T-helper 1 cell treated with Interleukin-12 subunit alpha and Interleukin-12 subunit beta and Interleukin-4 antibody, amounts not matched to agents 30 μg/mL and 1 μg/mL, for 36 hours (primary cell): ENCODE measurements around the gene VWA1.
"Not testable (repeated sequence)": the region's sequence is repeated elsewhere in the genome, so short reads cannot be mapped to it uniquely, and the experiment has no call there.

Source experiments
- H3K27ac Mint-ChIP-seq: one replicate; pipeline ENCODE4 v1.8.0; 2021; ENCODE audit warnings: mild to moderate bottlenecking, mixed read lengths
- H3K27me3 Mint-ChIP-seq: one replicate; pipeline ENCODE4 v1.8.0; 2021; ENCODE audit warnings: low read depth, mixed read lengths
- H3K36me3 Mint-ChIP-seq: one replicate; pipeline ENCODE4 v1.8.0; 2021; ENCODE audit warnings: low read depth, mixed read lengths
- H3K4me1 Mint-ChIP-seq: one replicate; pipeline ENCODE4 v1.8.0; 2021; ENCODE audit warnings: low read depth, mixed read lengths
- H3K4me3 Mint-ChIP-seq: one replicate; pipeline ENCODE4 v1.8.0; 2021; ENCODE audit warnings: mild to moderate bottlenecking, moderate library complexity, mixed read lengths
- H3K9me3 Mint-ChIP-seq: one replicate; pipeline ENCODE4 v1.8.0; 2021; ENCODE audit warnings: mixed read lengths

The VWA1 gene

DNA sequence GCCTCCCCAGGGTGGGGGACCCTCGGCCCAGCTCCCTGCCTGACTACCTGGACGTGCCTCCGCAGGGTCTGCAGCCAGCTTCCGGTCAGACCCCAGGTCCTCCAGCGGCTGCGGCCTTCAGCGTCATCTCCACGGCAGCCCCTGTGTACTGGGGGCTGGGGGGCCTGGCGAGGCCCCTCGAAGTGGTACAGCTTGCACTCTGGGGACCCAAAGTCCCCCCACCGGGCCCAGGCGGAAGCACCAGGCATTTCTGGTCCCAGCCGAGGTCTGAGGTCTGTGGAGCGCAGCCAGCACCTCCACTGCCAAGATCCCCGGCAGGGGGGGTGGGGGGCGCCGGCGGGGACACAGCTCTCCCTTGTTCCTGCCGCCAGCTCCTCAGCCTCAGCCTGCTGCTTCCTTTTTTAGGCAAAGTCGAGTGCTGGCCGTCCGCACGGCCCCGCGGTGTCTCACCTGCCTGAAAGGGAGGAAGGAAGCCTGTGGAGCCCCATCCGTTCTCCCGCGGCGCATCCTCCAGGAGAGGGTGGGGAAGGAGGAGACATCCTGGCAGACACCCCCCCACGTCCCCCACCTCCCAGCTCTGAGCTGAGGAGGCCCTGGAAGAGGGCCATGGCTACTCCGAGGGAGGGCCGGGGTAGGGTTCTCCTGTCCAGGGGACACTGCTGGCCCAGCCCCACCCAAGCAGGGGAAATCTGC lies 1.2 kb upstream of the VWA1 start:
- Mint-ChIP-seq H3K9me3 (no peaks in the 10 kb centered on the region), H3K27me3 (peaks cover 11% of the 10 kb centered on the region), H3K36me3 (no peaks in the 10 kb centered on the region), H3K4me3 (peak overlapping the region; percentile 56), H3K27ac (no peak overlapping the region), H3K4me1 (peaks cover 2% of the 10 kb centered on the region)

DNA sequence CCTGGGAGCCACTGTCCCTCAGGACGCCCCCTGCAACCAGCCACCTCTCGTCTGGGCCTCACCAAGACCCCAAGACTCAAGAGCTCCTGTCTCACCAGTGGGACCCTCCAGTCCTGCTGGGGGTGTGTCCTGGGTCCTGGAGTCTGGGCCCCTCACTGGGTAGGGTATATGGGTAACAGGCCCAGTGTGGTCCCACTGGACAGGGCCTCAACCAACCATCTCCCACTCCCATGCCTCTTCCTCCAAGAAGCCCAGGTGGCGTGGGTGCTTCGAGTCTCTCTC lies 725 bp upstream of the VWA1 start:
- Mint-ChIP-seq H3K9me3 (no peaks in the 10 kb centered on the region), H3K36me3 (no peaks in the 10 kb centered on the region), H3K27me3 (peaks cover 6% of the 10 kb centered on the region), H3K4me1 (peaks cover 2% of the 10 kb centered on the region), H3K4me3 (peak overlapping the region; percentile 56), H3K27ac (peak overlapping the region; percentile 55)

DNA sequence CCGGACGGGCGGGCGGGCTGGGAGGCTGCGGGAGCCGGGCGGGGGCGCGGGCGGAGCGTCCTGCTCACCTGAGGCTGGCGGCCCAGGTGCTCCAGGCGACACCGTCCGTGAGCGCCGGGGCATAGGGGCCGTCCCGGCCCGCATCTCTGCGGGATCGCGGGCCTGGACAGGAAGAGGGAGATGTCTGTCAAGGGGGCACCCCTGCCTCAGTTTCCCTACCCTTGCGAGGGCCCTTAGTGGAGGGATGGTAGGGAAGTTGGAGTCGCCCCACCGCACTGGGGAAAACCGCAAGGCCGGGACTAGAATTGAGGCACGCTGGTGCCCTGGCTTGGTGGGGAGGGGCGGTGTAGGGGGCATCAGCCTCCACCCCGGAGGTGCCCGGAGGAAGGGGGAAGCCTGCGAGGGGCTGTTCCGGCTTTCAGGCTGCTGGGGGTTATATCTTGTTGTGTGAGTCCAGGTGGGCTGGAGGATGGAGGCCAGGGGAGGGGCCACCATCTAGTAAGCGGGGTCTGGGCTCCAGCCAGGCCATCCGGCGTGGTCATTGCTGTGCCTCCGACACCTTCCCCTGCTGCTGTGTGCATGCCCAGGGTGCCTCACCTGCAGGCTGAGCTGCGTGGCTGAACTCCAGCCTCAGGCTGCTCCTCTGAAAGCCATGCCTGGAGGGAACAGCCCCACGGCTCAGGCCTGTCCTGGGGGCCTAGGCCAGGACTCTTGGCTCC lies 580 bp downstream of the VWA1 start:
- H3K27ac Mint-ChIP-seq = no peak overlapping the region
- H3K9me3 Mint-ChIP-seq = no peaks in the 10 kb centered on the region
- peaks cover 3% of the 10 kb centered on the region for H3K27me3 Mint-ChIP-seq
- peak overlapping the region; percentile 57 for H3K4me3 Mint-ChIP-seq
- H3K4me1 Mint-ChIP-seq = peaks cover 2% of the 10 kb centered on the region
- H3K36me3 Mint-ChIP-seq = no peaks in the 10 kb centered on the region

DNA sequence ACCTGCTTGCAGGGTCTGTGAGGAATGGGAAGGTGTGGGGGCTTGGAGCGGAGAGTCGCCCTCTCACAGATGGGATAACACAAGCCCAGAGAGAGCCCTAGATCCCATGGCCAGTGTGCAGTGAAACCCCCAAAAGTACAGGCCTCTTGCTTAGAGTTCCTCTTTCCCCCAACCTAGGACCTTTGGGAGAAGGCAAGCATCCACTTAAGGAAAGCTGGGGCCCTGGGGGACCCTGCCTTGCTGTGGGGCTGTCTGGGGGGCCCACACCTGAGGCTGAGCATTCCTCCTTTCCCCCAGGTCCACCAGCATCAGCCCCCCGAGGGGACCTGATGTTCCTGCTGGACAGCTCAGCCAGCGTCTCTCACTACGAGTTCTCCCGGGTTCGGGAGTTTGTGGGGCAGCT lies 1.1 kb downstream of the VWA1 start:
- Mint-ChIP-seq H3K4me3 (peak overlapping the region; percentile 57), H3K4me1 (peaks cover 2% of the 10 kb centered on the region), H3K9me3 (no peaks in the 10 kb centered on the region), H3K36me3 (no peaks in the 10 kb centered on the region), H3K27me3 (peaks cover 3% of the 10 kb centered on the region), H3K27ac (no peak overlapping the region)

DNA sequence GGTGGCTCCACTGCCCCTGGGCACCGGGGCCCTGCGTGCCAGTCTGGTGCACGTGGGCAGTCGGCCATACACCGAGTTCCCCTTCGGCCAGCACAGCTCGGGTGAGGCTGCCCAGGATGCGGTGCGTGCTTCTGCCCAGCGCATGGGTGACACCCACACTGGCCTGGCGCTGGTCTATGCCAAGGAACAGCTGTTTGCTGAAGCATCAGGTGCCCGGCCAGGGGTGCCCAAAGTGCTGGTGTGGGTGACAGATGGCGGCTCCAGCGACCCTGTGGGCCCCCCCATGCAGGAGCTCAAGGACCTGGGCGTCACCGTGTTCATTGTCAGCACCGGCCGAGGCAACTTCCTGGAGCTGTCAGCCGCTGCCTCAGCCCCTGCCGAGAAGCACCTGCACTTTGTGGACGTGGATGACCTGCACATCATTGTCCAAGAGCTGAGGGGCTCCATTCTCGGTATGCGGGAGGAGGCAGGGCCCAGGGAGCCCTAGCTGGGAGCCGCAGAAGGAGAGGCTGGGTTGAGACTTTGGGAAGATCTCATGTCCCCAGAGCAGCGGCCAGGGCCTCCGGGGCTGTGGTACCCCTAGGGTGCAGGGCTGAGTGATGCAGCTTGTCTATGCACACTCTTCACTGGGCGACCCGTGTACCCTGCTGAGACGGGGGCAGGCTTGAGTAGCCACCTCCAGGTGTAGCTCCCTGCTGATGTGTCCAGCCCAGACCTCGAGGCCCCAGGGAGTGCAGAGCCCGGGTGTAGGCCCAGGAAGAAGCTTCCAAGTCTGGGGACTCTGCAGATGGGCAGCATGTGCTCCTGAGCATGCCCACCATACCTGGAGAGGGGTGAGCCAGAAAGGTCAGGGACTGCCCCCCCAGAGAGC lies 1.8 kb downstream of the VWA1 start:
- Mint-ChIP-seq H3K9me3 (no peaks in the 10 kb centered on the region), H3K4me3 (no peak overlapping the region), H3K36me3 (no peaks in the 10 kb centered on the region), H3K4me1 (peaks cover 2% of the 10 kb centered on the region), H3K27me3 (peaks cover 3% of the 10 kb centered on the region), H3K27ac (no peak overlapping the region)

DNA sequence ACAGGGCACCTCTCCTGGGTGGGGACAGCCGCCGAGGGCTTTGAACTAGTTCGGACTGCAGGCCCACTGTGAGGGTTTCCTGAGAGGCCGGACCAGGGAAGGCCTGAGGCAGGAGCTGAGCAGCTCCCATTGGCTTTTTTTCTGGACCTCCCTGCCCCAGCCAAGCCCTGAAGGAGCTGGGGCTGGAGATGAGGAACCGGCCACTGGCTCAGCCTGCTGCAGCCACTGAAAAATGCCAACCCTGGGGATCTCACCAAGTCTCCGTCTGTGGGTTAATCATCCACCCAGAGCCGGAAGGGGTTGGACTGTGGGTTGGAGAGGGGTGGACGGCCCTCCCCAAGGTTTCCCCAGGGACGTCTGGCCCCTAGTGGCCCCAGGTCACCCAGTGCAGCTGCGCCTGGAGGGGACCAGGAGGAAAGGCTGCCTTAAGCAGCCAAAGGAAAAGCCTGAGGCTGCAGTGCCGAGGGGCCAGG lies 2.5 kb downstream of the VWA1 start:
- no peaks in the 10 kb centered on the region for H3K36me3 Mint-ChIP-seq
- H3K9me3 Mint-ChIP-seq = no peaks in the 10 kb centered on the region
- H3K4me1 Mint-ChIP-seq = peaks cover 2% of the 10 kb centered on the region
- H3K4me3 Mint-ChIP-seq = no peak overlapping the region
- H3K27ac Mint-ChIP-seq = no peak overlapping the region
- H3K27me3 Mint-ChIP-seq = peaks cover 3% of the 10 kb centered on the region

DNA sequence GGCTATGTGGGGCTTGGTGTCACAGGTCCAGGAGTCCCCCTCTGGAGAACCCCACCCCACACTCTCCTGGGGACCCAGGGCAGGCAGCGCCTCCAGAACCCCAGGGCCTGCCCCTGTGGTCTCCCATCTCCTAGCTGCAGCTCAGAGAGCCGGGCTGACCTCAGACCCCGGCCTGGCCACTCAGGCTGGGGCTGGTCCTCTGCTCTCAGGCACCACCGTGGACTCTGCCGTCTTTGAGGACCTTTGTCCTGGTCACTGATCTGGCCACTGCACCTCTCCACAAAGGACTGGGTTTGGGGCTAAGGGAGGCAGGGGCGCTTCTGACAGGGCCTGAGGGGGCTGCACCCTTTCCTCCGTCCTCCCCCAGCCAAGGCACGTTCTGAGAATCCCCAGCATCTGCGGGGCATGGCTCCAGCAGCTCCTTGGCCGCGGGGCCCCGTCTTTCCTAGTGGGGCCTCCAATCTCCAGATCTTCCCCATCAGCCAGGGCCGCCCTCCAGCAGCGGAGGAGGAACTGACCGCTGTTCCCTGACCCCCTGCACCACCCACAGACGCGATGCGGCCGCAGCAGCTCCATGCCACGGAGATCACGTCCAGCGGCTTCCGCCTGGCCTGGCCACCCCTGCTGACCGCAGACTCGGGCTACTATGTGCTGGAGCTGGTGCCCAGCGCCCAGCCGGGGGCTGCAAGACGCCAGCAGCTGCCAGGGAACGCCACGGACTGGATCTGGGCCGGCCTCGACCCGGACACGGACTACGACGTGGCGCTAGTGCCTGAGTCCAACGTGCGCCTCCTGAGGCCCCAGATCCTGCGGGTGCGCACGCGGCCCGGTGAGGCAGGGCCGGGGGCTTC lies 3.3 kb downstream of the VWA1 start:
- H3K4me3 Mint-ChIP-seq = no peak overlapping the region

DNA sequence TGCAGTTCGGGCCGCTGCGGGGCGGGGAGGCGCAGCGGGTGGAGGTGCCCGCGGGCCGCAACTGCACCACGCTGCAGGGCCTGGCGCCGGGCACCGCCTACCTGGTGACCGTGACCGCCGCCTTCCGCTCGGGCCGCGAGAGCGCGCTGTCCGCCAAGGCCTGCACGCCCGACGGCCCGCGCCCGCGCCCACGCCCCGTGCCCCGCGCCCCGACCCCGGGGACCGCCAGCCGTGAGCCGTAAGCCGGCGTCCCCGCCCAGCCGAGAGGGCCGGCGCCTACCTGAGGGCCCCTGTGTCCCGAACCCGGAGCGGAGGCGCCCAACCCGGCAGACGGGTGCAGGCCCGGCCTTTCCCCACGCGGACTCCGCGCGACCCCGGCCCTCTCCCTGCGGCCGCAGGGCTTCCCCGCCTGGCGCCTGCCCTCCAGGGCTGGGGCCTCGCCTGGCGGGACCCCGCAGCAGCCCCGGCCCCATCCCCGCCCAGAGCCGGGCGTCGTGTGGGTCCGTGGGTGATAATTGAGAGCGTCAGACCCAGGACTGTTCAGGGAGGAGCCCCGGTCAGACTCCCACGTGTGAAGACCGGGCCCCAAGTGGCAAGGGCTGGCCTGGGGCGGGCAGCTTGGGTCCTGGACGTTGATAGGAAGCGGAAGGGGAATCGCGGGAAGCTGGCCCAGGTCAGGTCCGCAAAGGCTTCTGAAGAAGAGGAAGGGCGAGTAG lies 4.2 kb downstream of the VWA1 start:
- no peaks in the 10 kb centered on the region for H3K36me3 Mint-ChIP-seq
- H3K27ac Mint-ChIP-seq = no peak overlapping the region
- H3K4me3 Mint-ChIP-seq = no peak overlapping the region
- peaks cover 2% of the 10 kb centered on the region for H3K4me1 Mint-ChIP-seq
- no peaks in the 10 kb centered on the region for H3K9me3 Mint-ChIP-seq
- H3K27me3 Mint-ChIP-seq = peaks cover 3% of the 10 kb centered on the region

More for the DNA sequence above, 3.3 kb downstream of the VWA1 start:
- Mint-ChIP-seq H3K36me3 (no peaks in the 10 kb centered on the region), H3K9me3 (no peaks in the 10 kb centered on the region), H3K27me3 (peaks cover 3% of the 10 kb centered on the region), H3K27ac (no peak overlapping the region), H3K4me1 (peaks cover 2% of the 10 kb centered on the region)

DNA sequence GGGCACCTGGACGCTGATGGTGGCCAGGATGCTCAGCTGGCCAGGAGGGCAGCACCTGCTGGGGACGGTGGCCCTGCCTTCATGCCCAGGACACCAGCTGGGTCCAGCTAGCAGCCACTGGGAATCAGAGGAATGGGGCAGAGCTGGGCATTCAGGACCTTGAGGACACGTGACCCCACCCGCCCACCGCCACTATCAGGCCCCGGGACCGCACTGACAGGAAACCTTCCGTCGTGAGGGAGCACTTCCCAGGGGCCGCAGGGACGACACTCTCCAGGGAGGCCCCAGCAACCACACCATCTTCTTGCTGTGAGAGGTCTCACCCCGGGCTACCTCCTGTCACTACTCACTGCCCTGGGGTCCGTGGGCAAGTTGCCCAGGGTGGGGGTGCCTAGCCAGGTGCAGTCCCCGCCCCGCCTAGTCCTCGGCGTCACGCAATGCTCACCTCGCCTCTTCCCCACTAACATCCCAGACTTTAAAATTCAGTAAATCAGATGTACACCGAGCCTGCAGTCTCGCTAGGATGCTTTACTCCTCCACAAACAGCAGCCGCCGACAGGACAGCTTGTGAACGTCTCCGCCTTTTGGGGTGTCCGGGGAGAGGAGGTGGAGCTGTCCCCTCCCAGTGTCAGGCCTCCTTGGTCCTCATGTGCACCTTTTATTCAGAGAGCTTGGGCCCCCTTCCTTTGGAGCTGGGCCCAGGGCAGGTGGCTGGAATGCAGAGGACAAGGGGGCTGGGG lies 4.9 kb downstream of the VWA1 start:
- H3K27me3 Mint-ChIP-seq = no peaks in the 10 kb centered on the region
- no peak overlapping the region for H3K4me3 Mint-ChIP-seq
- H3K4me1 Mint-ChIP-seq = no peaks in the 10 kb centered on the region
- no peak overlapping the region for H3K27ac Mint-ChIP-seq
- no peaks in the 10 kb centered on the region for H3K36me3 Mint-ChIP-seq
- no peaks in the 10 kb centered on the region for H3K9me3 Mint-ChIP-seq

DNA sequence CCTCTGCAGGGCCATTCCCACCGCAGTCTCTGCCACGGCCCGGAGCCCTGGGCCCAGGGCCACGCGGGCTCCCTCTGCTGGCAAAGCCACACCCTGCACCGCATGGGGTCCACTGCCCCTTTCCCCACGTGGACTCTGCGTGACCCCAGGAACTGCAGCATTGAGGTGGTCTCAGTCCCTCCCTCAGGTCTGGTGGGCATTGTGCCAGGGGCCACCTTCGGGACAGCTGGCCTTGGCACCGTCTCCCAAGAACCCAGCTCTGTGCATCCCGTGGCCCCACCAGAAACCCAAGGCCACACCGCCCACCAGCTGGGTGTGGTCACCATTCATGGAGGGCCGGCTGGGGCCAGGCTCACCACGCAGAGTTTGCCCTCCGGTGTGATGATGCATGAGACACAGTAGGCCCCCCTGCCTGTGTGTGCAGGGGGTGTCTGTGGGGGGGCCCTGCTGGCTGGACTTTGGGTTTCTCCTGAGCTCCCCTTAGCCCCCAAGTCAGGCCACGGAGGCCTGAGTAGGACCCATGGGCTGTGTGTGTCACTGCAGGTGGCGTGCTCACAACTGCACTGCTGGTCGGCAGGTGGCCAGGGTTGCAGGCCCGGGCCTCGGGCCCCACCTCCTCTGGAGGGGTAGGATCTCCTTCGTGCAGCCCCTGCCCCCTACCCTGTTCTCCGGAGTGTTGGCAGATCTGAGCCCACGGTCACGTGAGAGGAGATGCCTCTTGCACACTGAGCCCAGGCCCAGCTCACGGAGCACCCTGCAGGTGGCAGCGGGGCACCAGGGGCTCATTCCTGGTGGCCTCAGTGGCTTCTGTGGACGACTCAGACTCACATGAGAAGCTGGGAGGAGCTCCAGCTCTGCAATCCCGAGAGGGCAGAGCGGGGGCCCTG lies 5.8 kb downstream of the VWA1 start:
- no peak overlapping the region for H3K4me3 Mint-ChIP-seq

DNA sequence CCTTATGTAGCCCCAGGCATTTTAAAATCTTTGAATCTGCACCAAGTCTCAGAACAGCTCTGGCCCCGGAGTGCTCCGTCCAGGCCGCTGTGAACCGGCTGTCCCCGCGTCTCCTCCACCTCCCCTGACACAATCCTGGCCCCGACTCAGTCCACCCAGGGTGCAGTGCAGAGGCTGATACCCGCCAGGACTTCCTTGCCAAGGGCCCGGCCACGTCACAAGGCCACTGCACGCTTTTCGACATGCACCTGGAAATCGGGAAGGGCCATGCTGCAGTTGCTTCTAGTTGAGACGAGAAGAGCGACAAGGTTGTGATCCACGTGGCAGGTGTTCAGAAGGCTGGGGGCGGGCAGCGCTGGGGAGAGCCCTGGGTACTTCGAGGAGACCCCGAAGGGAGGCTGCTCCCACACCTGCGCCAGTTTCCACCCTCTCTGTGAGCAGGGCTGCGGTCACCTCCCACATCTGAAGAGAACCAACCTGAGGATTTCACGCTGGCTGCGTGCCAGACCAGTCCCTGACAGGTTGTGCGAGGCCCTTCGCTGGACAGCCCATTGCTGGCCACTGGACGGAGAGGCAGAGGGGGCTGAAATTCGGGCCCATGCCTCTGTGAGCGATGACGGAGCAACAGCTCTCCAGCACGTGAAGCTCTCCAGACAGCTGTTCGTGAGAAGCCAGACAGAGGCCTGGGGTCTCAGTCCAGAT lies 6.7 kb downstream of the VWA1 start:
- Mint-ChIP-seq H3K9me3 (no peaks in the 10 kb centered on the region), H3K4me3 (no peak overlapping the region), H3K4me1 (no peaks in the 10 kb centered on the region), H3K27me3 (no peaks in the 10 kb centered on the region), H3K36me3 (no peaks in the 10 kb centered on the region), H3K27ac (no peak overlapping the region)

More for the DNA sequence above, 5.8 kb downstream of the VWA1 start:
- Mint-ChIP-seq H3K27ac (no peak overlapping the region), H3K36me3 (no peaks in the 10 kb centered on the region), H3K9me3 (no peaks in the 10 kb centered on the region), H3K27me3 (no peaks in the 10 kb centered on the region), H3K4me1 (no peaks in the 10 kb centered on the region)

DNA sequence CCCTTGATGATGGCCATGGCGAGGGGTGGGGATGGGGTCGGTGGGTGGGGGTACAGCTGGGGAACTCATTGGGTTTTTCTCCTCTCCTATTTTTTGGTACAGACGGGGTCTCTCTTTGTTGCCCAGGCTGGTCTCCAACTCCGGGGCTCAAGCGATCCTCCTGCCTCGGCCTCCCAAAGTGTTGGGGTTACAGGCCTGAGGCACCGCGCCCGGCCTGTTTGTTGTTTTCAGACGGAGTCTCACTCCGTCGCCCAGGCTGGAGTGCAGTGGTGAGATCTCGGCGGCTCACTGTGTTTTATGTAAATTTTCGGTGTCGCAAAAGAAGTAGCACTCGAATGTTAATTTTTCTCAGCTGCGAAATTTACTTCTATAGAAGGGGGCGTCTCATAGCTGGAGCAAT lies 11.1 kb downstream of the VWA1 start:
- not testable (repeated sequence) for H3K27me3 Mint-ChIP-seq, H3K27ac Mint-ChIP-seq, H3K4me3 Mint-ChIP-seq, H3K36me3 Mint-ChIP-seq, H3K9me3 Mint-ChIP-seq, H3K4me1 Mint-ChIP-seq
